Upper lobe of right lung (tissue), 1 donor: ENCODE data around the gene DAP3. TPM values are rescaled to one million over a fixed set of nuclear protein-coding genes. Genes with fewer than 3 reads are reported as not detected.
"Not testable (repeated sequence)": the region's sequence is repeated elsewhere in the genome, so short reads cannot be mapped to it uniquely, and the experiment has no call there.

ENCODE experiments used
- ATAC-seq: fragments of 200-7000 bp; cut with Tn5 transposase; one replicate; pipeline ENCODE4 v1.9.1; 2020; ENCODE audit warnings: mild to moderate bottlenecking, moderate library complexity
- DNase-seq: peaks from one replicate; pipeline ENCODE4 v3.0.0-alpha.2; 2020
- H3K27ac ChIP-seq: fragments of 200-600 bp; one replicate; pipeline ENCODE4 v1.8.0; 2022
- H3K27me3 ChIP-seq: fragments of 200-600 bp; one replicate; pipeline ENCODE4 v1.8.0; 2022; ENCODE audit warnings: mild to moderate bottlenecking
- H3K36me3 ChIP-seq: fragments of 200-600 bp; one replicate; pipeline ENCODE4 v1.8.0; 2022
- H3K4me1 ChIP-seq: fragments of 200-600 bp; one replicate; pipeline ENCODE4 v1.8.0; 2022
- H3K4me3 ChIP-seq: fragments of 200-600 bp; one replicate; pipeline ENCODE4 v1.8.0; 2022; ENCODE audit warnings: mild to moderate bottlenecking
- H3K9me3 ChIP-seq: fragments of 200-600 bp; one replicate; pipeline ENCODE4 v1.8.0; 2022
- CTCF ChIP-seq: fragments of 200-600 bp; IDR thresholded peaks from one replicate; pipeline ENCODE4 v1.8.0; 2022; ENCODE audit warnings: antibody characterized with exemption
- intact Hi-C: fragments of 100-400 bp; cut with DNase I; formaldehyde crosslinking; loops from one replicate; pipeline ENCODE4 v1.11.0; 2022
- total RNA-seq: library from RNA; stranded (reverse); fragmentation: NEBNext Ultra II Directional; extraction: Animal tissue kit (Norgen Biotek cat#: 25700); gene quantifications from one replicate; pipeline ENCODE4 v1.2.1, GENCODE V29; 2021
- donor health status: DM: no; HTN: yes; CAD: no; lungs with severe emphysema.

DAP3 gene
- total RNA-seq, 1 donor from 2014 or later: 79.6 TPM

DNA sequence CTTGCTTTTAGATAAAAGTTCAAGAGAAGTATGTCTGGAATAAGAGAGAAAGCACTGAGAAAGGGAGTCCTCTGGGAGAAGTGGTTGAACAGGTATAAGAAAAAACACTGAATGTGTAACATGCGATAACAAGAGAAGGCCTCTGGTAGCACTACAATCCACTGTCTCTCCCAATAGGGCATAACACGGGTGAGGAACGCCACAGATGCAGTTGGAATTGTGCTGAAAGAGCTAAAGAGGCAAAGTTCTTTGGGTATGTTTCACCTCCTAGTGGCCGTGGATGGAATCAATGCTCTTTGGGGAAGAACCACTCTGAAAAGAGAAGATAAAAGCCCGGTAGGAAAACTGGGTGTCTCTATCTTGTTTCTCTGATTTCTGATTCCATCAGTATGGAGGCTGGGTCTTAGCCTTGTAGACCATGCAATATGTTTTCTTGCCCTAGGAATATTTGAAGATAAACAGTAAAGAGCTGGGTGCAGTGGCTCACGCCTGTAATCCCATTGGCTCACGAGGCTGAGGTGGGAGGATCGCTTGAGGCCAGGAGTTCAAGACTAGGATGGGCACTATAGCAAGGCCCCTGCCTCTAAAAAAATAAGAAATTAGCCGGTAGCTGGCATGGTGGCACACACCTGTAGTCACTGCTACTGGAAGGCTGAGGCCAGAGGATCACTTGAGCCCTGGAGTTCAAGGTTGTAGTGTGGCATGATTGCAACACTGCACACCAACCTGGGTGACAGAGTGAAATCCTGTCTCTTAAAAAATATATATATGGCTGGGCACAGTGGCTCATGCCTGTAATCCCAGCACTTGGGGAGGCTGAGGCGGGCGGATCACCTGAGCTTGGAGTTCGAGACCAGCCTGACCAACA is 40.4 kb downstream of the DAP3 start:
- Histone ChIP-seq H3K36me3 (peaks cover 72% of the 10 kb centered on the region), H3K27me3 (no peaks in the 10 kb centered on the region), H3K9me3 (no peaks in the 10 kb centered on the region), H3K4me1 (no peaks in the 10 kb centered on the region), H3K4me3 (no peak overlapping the region), H3K27ac (no peak overlapping the region)
- TF ChIP-seq CTCF: peak; percentile 62
- intact Hi-C loops: no loop called here
- DNase-seq: no peak
- ATAC-seq: peak; percentile 85

GRCh38 chr1:155740995-155741394 is 52.1 kb downstream of the DAP3 start:
- TF ChIP-seq CTCF: no peak
- Histone ChIP-seq H3K4me1 (peaks cover 5% of the 10 kb centered on the region), H3K4me3 (no peak overlapping the region), H3K27me3 (no peaks in the 10 kb centered on the region), H3K27ac (no peak overlapping the region), H3K36me3 (peaks cover 32% of the 10 kb centered on the region), H3K9me3 (no peaks in the 10 kb centered on the region)
- DNase-seq: no peak
- intact Hi-C loops: no loop called here
- ATAC-seq: no peak

GRCh38 chr1:155741908-155742307 is 53.0 kb downstream of the DAP3 start:
- intact Hi-C loops: no loop called here
- peaks cover 23% of the 10 kb centered on the region for H3K36me3 ChIP-seq
- ATAC-seq (no peak), DNase-seq (peak; percentile 23)
- no peaks in the 10 kb centered on the region for H3K27me3 ChIP-seq
- no peak overlapping the region for H3K4me3 ChIP-seq
- H3K27ac ChIP-seq: no peak overlapping the region
- H3K9me3 ChIP-seq: no peaks in the 10 kb centered on the region
- no peak for TF ChIP-seq CTCF
- H3K4me1 ChIP-seq: peaks cover 5% of the 10 kb centered on the region

GRCh38 chr1:155744711-155745283 is 55.9 kb downstream of the DAP3 start:
- no peaks in the 10 kb centered on the region for H3K9me3 ChIP-seq
- peak overlapping the region; percentile 77 for H3K4me3 ChIP-seq
- intact Hi-C loops: no loop called here
- TF ChIP-seq CTCF: no peak
- peaks cover 16% of the 10 kb centered on the region for H3K36me3 ChIP-seq
- ATAC-seq (no peak), DNase-seq (no peak)
- peaks cover 5% of the 10 kb centered on the region for H3K4me1 ChIP-seq
- no peaks in the 10 kb centered on the region for H3K27me3 ChIP-seq
- H3K27ac ChIP-seq: peak overlapping the region; percentile 81

DNA sequence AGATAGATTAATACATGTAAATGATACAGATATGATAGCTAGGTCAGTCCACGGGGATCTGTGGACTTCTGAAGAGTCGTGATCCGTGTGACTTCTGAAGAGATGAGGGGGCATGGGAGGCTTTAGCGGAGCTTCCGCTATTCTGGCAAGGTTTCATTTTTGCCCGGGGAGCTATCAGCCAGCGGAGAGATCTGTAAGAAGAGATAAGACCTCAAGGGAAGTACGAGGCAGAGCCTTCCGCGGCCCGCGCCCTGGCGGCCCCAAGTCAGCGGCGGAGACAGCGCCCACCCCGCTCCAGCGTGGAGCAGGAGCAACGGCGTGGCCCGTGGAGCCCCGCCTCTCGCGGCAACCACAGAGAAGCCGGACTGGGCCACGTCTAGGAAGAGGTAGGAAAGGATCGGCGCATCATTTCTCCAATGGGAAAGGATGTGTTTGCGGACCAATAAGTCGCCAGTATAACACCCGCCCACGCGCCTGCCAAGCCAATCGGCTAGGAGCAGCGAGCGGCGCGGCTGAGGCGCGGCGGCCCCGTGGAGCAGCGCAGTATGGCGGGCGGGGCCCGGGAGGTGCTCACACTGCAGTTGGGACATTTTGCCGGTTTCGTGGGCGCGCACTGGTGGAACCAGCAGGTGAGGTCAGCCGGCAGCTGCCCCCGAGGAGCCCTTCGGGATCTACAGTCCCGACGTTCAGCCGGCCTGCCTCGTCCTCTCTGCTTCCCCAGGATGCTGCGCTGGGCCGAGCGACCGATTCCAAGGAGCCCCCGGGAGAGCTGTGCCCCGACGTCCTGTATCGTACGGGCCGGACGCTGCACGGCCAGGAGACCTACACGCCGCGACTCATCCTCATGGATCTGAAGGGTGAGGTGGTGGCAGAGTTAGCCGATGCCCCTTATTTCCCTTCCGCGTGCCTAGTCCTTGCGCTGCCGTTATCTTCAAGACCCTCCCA is 56.7 kb downstream of the DAP3 start:
- peak; percentile 6 for TF ChIP-seq CTCF
- DNase-seq (peak; percentile 99), ATAC-seq (peak; percentile 98)
- H3K4me1 ChIP-seq, intact Hi-C loops, H3K9me3 ChIP-seq, H3K27me3 ChIP-seq: not testable (repeated sequence)
- Histone ChIP-seq H3K4me3 (peak overlapping the region; percentile 77), H3K36me3 (peaks cover 18% of the 10 kb centered on the region), H3K27ac (peak overlapping the region; percentile 81)

DNA sequence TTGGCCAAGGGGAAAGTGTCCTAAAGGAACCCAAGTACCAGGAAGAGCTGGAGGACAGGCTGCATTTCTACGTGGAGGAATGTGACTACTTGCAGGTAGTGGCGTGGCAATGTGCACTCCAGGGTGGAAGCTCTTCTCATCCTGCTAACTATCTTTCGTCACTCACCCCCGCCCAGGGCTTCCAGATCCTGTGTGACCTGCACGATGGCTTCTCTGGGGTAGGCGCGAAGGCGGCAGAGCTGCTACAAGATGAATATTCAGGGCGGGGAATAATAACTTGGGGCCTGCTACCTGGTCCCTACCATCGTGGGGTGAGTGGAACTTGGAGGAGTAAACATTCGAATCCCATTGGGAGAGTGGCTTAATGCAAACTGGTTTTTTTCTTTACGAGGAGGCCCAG is 58.7 kb downstream of the DAP3 start:
- ATAC-seq, H3K27me3 ChIP-seq, H3K27ac ChIP-seq, intact Hi-C loops, H3K4me1 ChIP-seq, H3K4me3 ChIP-seq, H3K9me3 ChIP-seq: not testable (repeated sequence)
- DNase-seq: peak; percentile 8
- peaks cover 36% of the 10 kb centered on the region for H3K36me3 ChIP-seq

DNA sequence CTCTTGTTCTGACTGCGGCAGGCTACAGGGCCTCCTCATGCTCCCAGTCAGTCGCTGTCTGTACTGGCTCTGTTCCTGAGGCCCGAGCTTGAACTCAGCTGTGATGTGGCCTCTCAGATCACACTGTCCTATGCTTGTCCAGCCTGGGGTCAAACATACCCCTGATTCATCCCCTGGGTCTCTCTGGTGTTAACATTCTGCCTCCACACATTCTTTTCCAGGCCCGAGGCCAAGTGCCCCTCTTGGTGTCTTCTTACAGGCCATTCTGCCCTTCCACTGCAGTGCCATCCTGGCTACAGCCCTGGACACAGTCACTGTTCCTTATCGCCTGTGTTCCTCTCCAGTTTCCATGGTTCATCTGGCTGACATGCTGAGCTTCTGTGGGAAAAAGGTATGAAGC is 59.2 kb downstream of the DAP3 start:
- intact Hi-C loops, ATAC-seq, DNase-seq, H3K4me1 ChIP-seq, H3K27ac ChIP-seq, H3K27me3 ChIP-seq, H3K9me3 ChIP-seq, H3K4me3 ChIP-seq: not testable (repeated sequence)
- peaks cover 42% of the 10 kb centered on the region for H3K36me3 ChIP-seq

GRCh38 chr1:155759017-155759416 is 70.1 kb downstream of the DAP3 start:
- H3K27me3 ChIP-seq, H3K27ac ChIP-seq, H3K4me1 ChIP-seq, H3K4me3 ChIP-seq, H3K9me3 ChIP-seq, intact Hi-C loops, ATAC-seq: not testable (repeated sequence)
- DNase-seq: peak; percentile 23
- H3K36me3 ChIP-seq: peaks cover 86% of the 10 kb centered on the region
